Uterus (tissue), 4 donors: ENCODE results near the gene SREK1. TPM values are rescaled to one million over a fixed set of nuclear protein-coding genes. Genes with fewer than 3 reads are reported as not detected.

Source experiments
- DNase-seq, 2 donors: peaks; one replicate each; pipeline ENCODE4 v3.0.0-alpha.2; 2019 to 2020
- H3K27ac ChIP-seq, 2 donors: fragments of 200-600 bp; sonication (generic); 1 replicate in 1 of 2; 2 replicates in 1 of 2; pipeline ENCODE4 v1.5.1; 2016 to 2018
- H3K27me3 ChIP-seq, 2 donors: fragments of 200-600 bp; sonication (generic); one replicate each; pipeline ENCODE4 v1.5.1; 2018 to 2019; ENCODE audit warnings: control low read depth in 1 of 2
- H3K36me3 ChIP-seq, 2 donors: fragments of 200-600 bp; sonication (generic); one replicate each; pipeline ENCODE4 v1.5.1; 2019; ENCODE audit warnings: control low read depth in 1 of 2
- H3K4me1 ChIP-seq, 2 donors: fragments of 200-600 bp; sonication (generic); one replicate each; pipeline ENCODE4 v1.5.1; 2018 to 2019; ENCODE audit warnings: control low read depth in 1 of 2
- H3K4me3 ChIP-seq, 2 donors: fragments of 200-600 bp; sonication (generic); 1 replicate in 1 of 2; 2 replicates in 1 of 2; pipeline ENCODE4 v1.5.1; 2018 to 2019; ENCODE audit warnings: mild to moderate bottlenecking in 1 of 2
- H3K9me3 ChIP-seq, 2 donors: fragments of 200-600 bp; sonication (generic); one replicate each; pipeline ENCODE4 v1.5.1; 2019; ENCODE audit warnings: control low read depth in 1 of 2
- CTCF ChIP-seq, 4 experiments: fragments of 200-600 bp in 2 of 4; fragments of 450-650 bp in 2 of 4; sonication (generic) in 2 of 4; IDR thresholded peaks; one replicate each; pipeline ENCODE4 v1.5.1; 2016 to 2019; ENCODE audit warnings: antibody characterized with exemption in 4 of 4, mild to moderate bottlenecking in 2 of 4, moderate library complexity in 1 of 4
- POLR2A ChIP-seq, 2 donors: fragments of 450-650 bp; IDR thresholded peaks; one replicate each; pipeline ENCODE4 v1.6.1; 2016; ENCODE audit warnings: antibody characterized with exemption in 2 of 2, mild to moderate bottlenecking in 1 of 2, moderate library complexity in 1 of 2
- intact Hi-C: fragments of 100-400 bp; cut with DNase I; formaldehyde crosslinking; loops from one replicate; pipeline ENCODE4 v1.15.1; 2023; ENCODE audit warnings: low total_unique reads
- total RNA-seq, 4 donors: library from RNA; depleted of rRNA in 3 of 4; stranded (reverse); fragments of >200 nt in 3 of 4; gene quantifications; one replicate each; pipeline versions ENCODE4 v1.1.0 to v1.2.4, GENCODE V29; 2014 to 2023
- donor health status: DM: yes; HTN: yes; CAD: no.

Gene SREK1
- total RNA-seq, 4 donors from 2014 or later, result 37.7 to 226 (median 96.5) TPM

- no peak for TF ChIP-seq POLR2A (IDR thresholded peaks at IDR 0.05)
- no peak for TF ChIP-seq CTCF (IDR thresholded peaks at IDR 0.05)
- Histone ChIP-seq H3K36me3 (no peaks in the 10 kb centered on the region), H3K4me3 (no peak overlapping the region), H3K4me1 (no peaks in the 10 kb centered on the region), H3K27me3 (no peaks in the 10 kb centered on the region), H3K27ac (no peak overlapping the region), H3K9me3 (no peaks in the 10 kb centered on the region)
- intact Hi-C loops, result no loop called here
- DNase-seq, result no peak
These were observed 4.8 kb upstream of the SREK1 start for GRCh38 chr5:66139318-66139712.

- no peak for DNase-seq
- Histone ChIP-seq H3K27me3 (no peaks in the 10 kb centered on the region), H3K27ac (no peak overlapping the region), H3K4me1 (no peaks in the 10 kb centered on the region), H3K9me3 (no peaks in the 10 kb centered on the region), H3K36me3 (no peaks in the 10 kb centered on the region), H3K4me3 (no peak overlapping the region)
- TF ChIP-seq POLR2A (IDR thresholded peaks at IDR 0.05), result no peak
- no peak for TF ChIP-seq CTCF (IDR thresholded peaks at IDR 0.05)
- intact Hi-C loops, result no loop called here
These were observed 1.7 kb upstream of the SREK1 start for GRCh38 chr5:66142417-66142816.

GRCh38 chr5:66143473-66144073, 527 bp upstream of the SREK1 start:
- intact Hi-C loops, result loop anchor here (2.0 kb wide), 1 partner anchor 219 kb away; no protein-coding TSS in a partner anchor
- no peaks in the 10 kb centered on the region for H3K9me3 ChIP-seq
- peak overlapping the region; percentile 99 to 100 for H3K27ac ChIP-seq
- DNase-seq, result no peak
- TF ChIP-seq POLR2A (IDR thresholded peaks at IDR 0.05), result no peak
- TF ChIP-seq CTCF (IDR thresholded peaks at IDR 0.05), result no peak
- H3K27me3 ChIP-seq, result no peaks in the 10 kb centered on the region
- H3K4me3 ChIP-seq, result peak overlapping the region; percentile 92 to 96
- no peaks in the 10 kb centered on the region for H3K4me1 ChIP-seq
- H3K36me3 ChIP-seq, result no peaks in the 10 kb centered on the region

- Histone ChIP-seq H3K9me3 (no peaks in the 10 kb centered on the region), H3K36me3 (no peaks in the 10 kb centered on the region), H3K27ac (peak overlapping the region; percentile 99 to 100), H3K4me3 (peak overlapping the region; percentile 92 to 96), H3K27me3 (no peaks in the 10 kb centered on the region), H3K4me1 (no peaks in the 10 kb centered on the region)
- intact Hi-C loops, result loop anchor here (2.0 kb wide), 1 partner anchor 220 kb away; no protein-coding TSS in a partner anchor
- DNase-seq, result no peak
- no peak for TF ChIP-seq CTCF (IDR thresholded peaks at IDR 0.05)
- TF ChIP-seq POLR2A (IDR thresholded peaks at IDR 0.05), result no peak
These were observed 812 bp downstream of the SREK1 start for GRCh38 chr5:66144834-66145390.

GRCh38 chr5:66145737-66146136, 1.6 kb downstream of the SREK1 start:
- Histone ChIP-seq H3K36me3 (no peaks in the 10 kb centered on the region), H3K27me3 (no peaks in the 10 kb centered on the region), H3K4me3 (peak overlapping the region; percentile 92 to 96), H3K9me3 (no peaks in the 10 kb centered on the region), H3K4me1 (no peaks in the 10 kb centered on the region), H3K27ac (peak overlapping the region; percentile 99 to 100)
- no peak for DNase-seq
- TF ChIP-seq CTCF (IDR thresholded peaks at IDR 0.05) (no peak), POLR2A (IDR thresholded peaks at IDR 0.05) (no peak)
- intact Hi-C loops, result loop anchor here (2.0 kb wide), 1 partner anchor 221 kb away; no protein-coding TSS in a partner anchor
